SU-DHL-6 (cell line): Measurements from ENCODE around the gene TGFA.

Experiments used
- EZH2phosphoT487 ChIP-seq: fragments of 200-600 bp; sonication (generic), shearing (Covaris generic); conservative IDR thresholded peaks from 2 replicates; pipeline ENCODE4 v1.6.1; 2018; ENCODE audit warnings: mild to moderate bottlenecking, antibody characterized with exemption, low read length, moderate library complexity, mixed read lengths
- TF ChIP-seq, protein P1 (sequence below): fragments of 200-600 bp; sonication (generic); IDR thresholded peaks from one replicate; pipeline ENCODE4 v1.5.1; 2017; ENCODE audit warnings: antibody characterized with exemption, mild to moderate bottlenecking, low read length, moderate library complexity; ENCODE audit not compliant: insufficient read depth, poor library complexity, severe bottlenecking

DNA sequence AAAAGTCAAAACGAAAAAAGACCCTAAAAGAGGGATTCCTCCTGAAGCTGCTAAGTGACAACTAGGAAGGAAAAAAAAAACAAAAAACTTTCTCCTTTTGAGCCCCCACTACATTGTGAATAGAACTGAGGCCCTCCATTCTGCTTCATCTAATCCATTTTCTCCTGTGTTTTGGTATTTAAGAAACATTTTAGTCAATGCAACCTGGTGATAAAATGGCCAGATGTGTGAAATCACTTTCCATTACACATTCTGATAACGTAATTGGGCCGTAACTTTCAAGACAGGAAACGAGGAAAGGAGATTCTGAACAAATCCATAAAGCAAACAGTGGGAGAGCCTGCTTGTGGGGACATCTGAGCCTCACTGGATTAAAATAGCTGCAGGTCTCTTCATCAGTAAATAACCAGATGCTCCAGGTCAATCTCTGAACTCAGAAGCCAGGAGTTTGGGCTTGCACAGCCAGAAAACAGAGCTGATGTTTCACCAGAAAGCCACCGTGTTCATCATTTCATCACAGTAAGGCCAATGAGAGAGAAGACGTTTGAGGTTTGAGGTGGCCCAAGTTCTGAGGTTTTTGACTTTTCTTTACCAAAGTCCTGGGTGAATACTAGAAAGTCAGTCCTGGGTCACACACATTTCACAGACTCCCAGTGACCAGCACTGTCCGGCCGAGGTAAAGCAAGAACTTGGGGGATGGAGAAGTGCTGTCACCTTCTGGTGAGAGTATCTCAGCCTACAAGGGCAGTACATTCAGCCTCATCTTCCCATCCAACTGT, 47.8 kb downstream of the TGFA start:
- TF ChIP-seq, protein P1, sequence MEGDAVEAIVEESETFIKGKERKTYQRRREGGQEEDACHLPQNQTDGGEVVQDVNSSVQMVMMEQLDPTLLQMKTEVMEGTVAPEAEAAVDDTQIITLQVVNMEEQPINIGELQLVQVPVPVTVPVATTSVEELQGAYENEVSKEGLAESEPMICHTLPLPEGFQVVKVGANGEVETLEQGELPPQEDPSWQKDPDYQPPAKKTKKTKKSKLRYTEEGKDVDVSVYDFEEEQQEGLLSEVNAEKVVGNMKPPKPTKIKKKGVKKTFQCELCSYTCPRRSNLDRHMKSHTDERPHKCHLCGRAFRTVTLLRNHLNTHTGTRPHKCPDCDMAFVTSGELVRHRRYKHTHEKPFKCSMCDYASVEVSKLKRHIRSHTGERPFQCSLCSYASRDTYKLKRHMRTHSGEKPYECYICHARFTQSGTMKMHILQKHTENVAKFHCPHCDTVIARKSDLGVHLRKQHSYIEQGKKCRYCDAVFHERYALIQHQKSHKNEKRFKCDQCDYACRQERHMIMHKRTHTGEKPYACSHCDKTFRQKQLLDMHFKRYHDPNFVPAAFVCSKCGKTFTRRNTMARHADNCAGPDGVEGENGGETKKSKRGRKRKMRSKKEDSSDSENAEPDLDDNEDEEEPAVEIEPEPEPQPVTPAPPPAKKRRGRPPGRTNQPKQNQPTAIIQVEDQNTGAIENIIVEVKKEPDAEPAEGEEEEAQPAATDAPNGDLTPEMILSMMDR, result no peak
- no peak for TF ChIP-seq EZH2phosphoT487
